HG03139 (cell line): ENCODE measurements around the gene WIF1.

Source experiments
- ATAC-seq: cut with Tn5 transposase; IDR thresholded peaks from one replicate; pipeline ENCODE4 v1.9.1; 2021; ENCODE audit not compliant: unreplicated experiment

Gene WIF1, protein sequence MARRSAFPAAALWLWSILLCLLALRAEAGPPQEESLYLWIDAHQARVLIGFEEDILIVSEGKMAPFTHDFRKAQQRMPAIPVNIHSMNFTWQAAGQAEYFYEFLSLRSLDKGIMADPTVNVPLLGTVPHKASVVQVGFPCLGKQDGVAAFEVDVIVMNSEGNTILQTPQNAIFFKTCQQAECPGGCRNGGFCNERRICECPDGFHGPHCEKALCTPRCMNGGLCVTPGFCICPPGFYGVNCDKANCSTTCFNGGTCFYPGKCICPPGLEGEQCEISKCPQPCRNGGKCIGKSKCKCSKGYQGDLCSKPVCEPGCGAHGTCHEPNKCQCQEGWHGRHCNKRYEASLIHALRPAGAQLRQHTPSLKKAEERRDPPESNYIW

DNA sequence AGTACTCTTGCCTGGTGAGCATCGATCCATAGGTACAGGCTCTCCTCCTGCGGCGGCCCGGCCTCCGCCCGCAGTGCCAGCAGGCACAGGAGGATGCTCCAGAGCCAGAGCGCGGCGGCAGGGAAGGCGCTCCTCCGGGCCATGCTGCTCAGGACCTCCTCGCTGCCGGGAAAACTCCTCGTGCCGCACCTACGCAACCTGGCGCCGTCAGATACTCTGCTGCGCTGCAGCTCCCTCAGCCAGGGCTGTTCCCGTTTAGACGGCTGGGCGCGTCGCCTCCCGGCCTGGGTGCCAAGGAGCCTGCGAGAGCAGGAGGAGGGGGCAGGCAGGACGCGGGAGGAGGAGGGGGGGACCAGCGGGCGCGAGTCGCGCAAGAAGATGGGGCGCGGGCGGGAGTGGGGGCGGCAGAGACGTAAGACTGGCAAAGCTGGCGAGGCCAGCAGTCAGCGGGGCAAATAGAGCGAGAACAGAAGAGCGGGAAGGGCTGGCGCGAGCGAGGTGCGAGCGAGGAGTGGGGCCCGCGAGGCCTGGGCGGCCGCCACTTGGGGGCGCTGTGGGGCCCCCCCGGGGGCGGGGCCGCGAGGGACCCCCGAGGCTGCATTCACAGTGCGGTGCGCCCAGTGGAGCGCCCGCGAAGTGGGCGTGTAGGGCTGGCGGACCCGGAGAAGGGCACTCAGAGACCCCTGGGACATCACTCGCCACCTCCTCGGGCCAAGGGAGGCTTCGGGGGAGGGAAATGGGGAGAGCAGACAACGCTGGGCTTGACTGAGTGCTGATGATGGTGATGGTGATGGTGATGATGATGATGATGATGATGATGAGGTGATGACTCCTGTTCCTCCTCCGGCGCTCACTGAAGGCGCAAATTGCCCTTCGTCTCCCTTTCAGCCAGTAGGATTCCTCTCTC, at the start of gene WIF1:
WIF1 (minus strand) TSS at position 257 of the 907 bp plus-strand sequence; CDS start at position 143, 114 bp downstream.
- ATAC-seq: no peak

DNA sequence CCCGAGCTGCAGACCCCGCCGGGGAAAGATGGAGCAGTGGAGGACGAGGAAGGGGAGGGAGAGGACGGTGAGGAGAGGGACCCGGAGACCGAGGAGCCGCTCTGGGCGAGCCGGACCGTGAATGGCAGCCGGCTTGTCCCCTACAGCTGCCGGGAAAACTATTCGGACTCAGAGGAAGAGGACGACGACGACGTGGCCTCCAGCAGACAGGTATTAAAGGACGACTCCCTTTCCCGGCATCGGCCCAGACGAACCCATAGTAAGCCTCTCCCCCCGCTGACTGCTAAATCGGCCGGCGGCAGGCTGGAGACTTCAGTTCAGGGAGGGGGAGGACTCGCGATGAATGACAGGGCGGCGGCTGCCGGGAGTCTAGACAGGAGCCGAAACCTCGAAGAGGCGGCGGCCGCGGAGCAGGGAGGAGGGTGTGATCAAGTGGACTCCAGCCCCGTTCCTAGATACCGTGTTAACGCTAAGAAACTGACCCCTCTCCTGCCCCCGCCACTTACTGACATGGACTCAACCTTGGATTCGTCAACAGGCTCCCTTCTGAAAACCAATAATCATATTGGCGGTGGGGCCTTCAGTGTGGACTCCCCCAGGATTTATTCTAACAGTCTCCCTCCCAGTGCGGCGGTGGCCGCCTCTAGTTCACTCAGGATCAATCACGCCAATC, 49.2 kb upstream of the WIF1 start:
- ATAC-seq: peak; percentile 41

DNA sequence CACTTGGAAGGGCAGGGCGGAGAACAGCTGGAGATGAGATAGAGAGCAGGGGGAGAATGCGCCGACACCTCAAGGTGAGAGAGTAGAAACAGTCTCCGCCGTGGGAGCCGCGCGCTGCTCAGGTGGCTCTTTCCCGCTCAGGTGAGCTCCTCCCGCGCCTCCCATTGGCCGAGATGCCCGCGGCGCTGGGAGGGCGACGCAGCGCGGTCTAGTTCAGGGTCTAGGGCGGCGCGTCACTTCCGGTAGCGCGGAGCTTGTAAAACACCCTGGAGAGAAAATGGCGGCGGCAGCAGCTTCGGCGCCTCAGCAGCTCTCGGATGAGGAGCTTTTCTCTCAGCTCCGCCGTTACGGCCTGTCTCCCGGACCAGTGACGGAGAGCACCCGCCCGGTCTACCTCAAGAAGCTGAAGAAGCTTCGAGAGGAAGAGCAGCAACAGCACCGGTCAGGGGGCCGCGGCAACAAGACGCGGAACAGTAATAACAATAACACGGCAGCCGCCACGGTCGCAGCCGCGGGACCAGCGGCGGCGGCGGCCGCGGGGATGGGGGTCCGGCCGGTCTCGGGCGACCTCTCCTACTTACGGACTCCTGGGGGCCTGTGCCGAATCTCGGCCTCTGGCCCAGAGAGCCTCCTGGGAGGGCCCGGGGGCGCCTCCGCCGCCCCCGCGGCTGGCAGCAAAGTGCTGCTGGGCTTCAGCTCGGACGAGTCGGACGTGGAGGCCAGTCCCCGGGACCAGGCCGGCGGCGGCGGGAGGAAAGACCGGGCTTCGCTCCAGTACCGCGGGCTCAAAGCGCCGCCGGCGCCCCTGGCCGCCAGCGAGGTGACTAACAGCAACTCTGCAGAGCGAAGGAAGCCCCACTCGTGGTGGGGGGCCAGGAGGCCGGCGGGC, 48.5 kb upstream of the WIF1 start, which contains the start of gene LEMD3:
LEMD3 (plus strand) TSS at position 264 of the 889 bp plus-strand sequence; CDS start at position 278, 14 bp downstream.
- peak; percentile 92 for ATAC-seq

DNA sequence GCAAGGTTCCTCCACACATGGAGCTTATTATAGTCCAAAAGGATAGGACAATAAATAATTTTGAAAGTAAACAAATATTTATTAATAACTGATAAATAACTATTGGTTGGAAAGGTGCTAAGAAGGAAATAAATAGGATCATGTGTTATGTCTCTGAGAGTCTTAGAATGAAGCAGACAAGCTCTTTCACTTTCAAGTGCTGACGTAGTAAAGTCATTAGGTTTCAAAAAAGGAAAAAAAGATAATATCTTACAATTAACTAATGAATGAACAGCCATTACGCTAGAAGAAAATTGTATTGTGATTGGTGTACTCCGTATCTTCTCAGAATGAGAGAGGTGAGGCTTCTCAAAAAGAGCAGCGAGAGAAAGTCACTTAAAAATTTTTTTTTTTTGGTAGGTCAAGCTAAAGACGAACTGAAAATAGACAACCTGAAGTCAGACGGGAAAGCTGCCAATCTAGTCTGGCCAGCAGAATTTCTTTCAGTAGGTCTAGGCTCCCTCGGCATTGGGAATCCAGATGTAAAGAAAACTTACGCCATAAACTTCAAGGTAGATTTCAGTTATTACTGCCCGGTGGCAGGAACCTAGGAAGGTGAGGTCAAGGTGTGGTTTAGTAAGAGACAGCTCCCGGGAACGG, 47.7 kb upstream of the WIF1 start:
- peak; percentile 1 for ATAC-seq

DNA sequence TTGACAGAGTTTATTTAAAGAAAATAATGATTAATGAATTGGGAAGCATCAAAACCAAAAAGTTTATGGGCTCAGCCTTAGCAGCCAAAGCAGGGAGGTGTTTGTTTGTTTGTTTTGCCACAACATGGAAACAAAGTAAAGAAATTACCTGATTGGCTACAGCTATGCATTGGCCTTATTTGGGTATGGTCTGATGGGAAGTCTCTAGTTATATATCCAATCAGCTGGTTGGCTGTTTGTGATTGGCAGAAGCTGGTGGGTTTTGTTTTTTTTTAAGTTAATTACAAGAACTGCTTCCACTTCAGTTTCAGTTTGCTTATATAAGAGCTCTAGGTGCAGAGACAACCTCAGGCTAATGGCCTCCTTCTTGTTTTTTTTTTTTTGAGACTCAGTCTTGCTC, 43.7 kb upstream of the WIF1 start:
- no peak for ATAC-seq

DNA sequence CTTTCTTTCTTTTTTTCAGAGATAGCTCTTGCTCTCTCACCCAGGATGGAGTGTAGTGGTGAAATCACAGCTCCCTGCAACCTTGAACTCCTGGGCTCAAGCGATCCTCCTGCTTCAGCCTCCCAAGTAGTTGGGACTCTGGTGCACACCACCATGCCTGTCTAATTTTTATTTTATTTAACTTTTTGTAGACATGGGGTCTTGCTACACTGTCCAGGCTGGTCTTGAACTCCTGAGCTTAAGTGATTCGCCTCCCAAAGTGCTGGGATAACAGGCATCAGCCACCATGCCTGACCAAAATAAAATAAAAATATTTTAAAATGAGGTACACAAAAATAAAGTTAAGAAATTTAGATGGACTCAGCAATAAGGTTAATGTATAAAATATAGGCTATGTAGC, 43.1 kb upstream of the WIF1 start:
- no peak for ATAC-seq

DNA sequence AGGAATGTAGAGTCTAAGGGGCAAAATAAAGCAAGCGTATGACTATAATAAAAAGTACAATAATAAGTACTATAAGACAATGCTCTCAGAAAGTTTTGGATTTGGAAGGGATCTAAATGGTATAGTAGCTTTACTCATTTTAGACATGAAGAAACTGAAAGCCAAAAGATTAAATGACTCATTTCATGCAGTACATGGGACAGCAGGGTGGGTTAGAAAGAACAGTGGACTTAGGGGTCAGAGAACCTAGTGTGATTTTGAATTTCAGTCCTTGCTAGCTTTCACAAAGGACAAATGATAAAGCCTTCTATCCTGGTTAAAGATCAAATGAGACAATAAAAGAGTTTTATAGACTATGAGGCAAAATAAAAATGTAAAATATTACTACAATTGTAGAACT, 41.5 kb upstream of the WIF1 start:
- ATAC-seq: no peak

DNA sequence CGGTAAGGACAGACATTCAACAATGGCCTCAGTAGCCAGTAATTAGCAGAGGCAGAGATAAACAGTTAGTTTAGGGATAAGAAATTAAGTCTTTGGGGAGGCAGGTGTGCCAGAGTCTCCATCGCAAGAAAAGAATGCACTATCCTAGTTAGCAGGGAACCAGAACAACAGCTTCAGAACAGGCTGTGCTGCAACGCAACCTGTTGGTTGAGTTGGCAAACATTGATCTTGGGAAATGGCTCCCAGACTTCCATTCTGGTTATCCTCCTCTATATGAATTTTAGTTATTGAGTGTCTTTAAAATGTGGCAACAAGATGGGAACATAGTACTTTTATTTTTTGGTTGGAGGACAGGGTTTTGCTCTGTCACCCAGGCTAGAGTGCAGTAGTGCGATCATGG, 36.0 kb upstream of the WIF1 start:
- ATAC-seq: no peak

DNA sequence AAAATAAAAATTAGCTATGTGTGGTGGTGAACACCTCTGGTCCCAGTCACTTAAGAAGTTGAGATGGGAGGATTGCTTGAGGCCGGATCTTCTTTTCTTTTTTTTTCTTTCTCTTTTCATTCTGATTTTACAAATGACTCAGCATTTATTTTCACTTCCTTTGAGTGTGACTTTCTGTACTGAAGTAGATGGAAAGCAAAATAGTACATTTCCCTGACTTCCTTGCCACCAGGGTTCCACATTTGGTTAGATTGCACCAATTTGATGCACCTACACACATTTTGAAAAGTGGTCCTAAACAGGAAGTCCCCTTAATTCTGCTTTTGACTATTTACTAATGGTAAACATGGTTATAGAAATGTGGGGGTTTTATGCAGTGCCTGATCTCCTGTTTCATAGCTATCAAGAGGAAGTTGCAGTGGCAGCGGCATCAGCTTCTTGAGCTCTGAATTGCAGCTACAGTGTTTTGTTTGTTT, 35.3 kb upstream of the WIF1 start:
- peak; percentile 90 for ATAC-seq

DNA sequence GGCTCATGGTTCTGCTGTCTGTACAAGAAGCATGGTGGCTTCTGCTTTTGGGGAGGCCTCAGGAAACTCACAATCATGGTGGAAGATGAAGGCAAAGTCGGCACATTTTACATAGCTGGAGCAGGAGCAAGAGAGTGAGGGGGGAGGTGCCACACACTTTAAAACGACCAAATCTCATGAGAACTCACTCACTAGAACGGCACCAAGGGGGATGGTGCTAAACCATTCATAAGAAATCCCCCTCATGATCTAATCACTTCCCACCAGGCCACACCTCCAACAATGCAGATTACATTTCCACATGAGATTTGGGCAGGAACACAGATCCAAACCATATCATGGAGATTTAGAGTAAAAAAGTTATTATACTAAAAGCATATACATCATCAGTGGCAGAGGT, 34.7 kb upstream of the WIF1 start:
- peak; percentile 30 for ATAC-seq

DNA sequence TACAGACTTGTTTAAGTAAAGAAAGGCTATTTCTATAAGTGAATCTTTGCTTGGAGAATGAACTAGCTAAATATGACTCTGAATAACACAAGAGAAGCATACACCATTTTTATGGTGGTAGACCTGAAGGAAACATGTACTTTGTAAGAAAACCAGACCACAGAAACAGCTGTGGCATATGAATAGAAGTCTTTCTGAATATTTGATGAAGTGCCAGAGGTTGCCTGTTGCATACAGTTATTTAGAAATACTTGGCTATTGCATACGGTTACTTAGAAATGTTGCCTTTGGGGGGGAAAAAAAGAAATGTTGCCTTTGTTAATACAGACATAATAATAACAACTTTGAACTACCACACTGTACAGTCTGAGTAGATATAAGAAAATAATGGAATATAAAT, 31.5 kb upstream of the WIF1 start:
- ATAC-seq: no peak

DNA sequence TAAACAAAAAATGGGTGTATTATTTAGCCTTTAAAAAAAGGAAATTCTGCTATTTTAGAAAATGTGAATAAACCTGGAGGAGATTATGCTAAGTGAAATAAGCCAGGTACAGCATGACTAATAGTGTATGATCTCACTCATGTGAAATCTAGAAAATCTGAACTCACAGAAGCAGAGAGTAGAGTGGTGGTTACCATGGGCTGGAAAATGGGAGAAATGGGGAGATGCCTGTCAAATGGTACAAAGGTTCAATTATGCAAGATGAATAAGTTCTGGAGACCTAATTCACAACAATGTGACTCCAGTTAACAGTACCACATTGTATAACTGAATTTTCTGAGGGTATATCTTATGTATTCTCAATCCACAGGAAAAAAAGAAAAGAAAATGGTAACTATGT, 30.9 kb upstream of the WIF1 start:
- no peak for ATAC-seq

DNA sequence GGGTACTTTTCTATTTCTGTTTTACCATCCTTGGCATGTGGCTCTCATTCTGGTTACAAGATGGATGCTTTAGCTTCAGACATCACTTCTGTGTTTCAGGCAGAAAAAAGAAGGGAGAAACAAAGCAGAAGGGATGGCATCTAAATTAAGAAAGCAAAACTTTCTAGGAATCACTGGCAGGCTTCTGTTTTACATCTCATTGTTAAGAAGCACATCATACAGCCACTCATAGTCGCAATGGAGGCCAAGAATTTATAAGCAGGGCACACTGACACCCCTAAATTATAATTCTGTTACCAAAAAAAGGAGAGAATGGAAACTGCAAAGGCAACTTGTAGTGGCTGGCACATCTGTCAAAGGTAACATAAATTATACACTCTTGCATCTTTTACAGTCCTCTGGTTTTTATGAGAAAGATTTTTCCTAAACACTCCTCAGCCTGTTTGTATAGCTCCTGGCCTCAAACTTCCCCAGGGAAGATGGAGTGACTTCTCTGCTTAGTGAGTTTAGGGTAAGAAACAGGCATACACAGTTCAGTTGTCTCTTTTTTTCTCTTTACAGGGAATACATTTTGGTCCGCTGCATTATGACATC, 26.3 kb upstream of the WIF1 start:
- no peak for ATAC-seq

DNA sequence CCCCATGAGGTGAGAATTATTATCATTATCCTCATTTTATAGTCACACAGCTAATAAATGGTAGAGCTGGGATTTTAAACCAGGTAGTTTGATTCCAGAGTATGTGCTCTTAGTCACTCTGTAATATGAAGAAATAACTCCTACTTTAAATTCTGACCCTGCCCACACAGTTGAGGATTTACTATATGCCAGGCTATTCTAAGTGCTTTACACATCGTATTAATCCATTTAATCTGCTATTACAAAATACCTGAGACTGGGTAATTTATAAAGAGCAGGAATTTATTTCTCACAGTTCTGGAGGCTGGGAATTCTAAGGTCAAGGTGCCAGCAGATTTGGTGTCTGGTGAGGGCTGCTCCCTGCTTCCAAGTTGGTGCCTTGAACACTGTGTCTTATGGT, 19.6 kb upstream of the WIF1 start:
- ATAC-seq: no peak

DNA sequence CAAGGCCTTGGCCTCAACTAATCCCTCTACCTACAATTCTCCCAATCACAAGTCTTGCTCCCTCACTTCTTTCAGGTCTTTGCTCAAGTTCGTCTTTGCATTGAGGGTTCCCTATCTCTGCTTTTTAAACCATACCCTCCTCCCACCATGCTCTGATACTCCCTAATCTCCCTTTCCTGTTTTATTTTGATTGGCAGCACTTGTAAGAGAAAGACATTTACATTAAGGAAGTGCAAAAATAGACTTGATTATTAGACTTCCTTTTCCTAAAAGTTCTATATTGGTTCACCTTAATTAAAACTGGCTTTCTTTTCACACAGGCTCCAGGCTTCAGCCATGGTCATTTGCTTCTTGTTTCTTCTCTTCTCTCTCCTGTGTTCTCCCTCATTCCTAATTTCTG, 18.3 kb upstream of the WIF1 start:
- ATAC-seq: no peak

DNA sequence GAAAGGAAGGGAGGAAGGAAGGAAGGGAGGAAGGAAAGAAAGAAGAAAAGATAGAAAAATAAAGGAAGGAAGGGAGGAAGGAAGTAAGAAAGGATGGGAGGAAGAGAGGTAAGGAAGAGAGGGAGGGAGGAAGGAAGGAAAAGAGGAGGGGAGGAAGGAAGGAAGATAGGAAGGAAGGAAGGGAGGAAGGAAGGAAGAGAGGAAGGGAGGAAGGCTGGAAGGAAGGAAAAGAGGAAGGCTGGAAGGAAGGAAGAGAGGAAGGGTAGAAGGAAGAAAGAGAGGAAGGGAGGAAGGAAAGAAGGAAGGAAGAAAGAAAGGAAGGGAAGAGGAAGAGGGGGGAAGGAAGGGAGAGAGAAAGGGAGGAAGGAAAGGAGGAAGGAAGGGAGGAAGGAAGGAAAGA, 12.8 kb upstream of the WIF1 start:
- ATAC-seq: no peak

DNA sequence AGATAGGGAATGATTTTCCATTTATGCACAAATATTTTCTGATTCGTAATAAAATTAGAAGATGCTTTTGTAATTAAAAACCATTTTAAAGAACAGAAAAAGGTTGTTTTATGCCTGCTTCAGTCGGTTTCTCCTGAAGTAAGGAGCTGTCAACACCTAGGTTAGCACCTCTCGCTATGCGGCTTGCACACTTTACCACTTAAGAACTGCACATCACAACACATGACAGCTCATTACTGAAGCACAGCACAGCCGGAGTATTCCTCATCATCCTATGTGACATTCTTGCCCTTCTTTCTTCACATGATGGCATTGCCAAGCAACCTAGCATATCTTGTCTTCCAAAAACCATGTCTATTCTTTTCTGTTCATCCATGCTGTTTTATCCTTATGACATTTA, 5.4 kb upstream of the WIF1 start:
- ATAC-seq: no peak

DNA sequence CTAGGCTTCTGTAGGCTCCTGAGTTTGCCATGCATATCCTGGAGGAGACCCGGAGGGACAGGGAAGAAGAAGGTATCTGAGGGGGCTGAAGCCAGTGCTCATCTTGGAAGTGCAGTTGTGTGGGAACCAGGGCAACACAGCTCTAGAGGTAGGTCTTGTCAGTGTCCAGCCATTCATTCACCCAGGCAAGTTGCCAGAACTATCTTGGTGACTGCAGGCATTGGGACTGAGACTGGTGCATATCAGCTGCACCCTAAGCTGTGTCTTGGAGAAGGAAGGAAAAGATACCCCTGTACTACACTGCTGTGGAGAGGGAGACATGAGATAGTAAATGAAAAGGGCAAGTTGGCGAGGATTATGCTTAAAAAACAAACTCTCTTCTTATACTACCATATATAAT, 4.9 kb upstream of the WIF1 start:
- ATAC-seq: no peak

DNA sequence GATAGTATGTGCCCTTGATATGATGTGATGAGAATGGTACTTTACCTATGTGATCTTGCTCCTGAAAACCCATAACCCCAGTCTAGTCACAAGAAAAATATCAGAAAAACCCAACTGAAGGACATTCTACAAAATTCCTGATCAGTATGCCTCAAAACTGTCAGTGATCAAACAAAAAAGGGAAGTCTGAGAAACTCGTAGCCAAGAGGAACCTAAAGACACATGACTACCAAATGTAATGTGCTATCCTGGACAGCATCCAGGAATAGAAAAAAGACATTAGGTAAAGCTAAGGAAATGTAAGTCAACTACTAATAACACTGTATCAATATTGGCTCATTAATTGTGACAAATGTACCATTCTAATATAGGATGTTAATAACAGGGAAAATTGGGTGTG, 4.1 kb upstream of the WIF1 start:
- ATAC-seq: no peak
